Neural progenitor cell (in vitro differentiated cells): ENCODE data around the gene CGN.

ENCODE experiments used
- CTCF ChIP-seq: fragments of 200-600 bp; sonication (generic); IDR thresholded peaks from 2 replicates; pipeline ENCODE4 v1.5.1; 2017; ENCODE audit warnings: antibody characterized with exemption, mild to moderate bottlenecking
- EZH2 ChIP-seq: fragments of 200-600 bp; sonication (generic); IDR thresholded peaks from 2 replicates; pipeline ENCODE4 v1.6.1; 2017; ENCODE audit warnings: antibody characterized with exemption, mild to moderate bottlenecking, moderate library complexity
- EZH2phosphoT487 ChIP-seq: fragments of 200-600 bp; sonication (generic); IDR thresholded peaks from 2 replicates; pipeline ENCODE4 v1.6.1; 2017; ENCODE audit warnings: antibody characterized with exemption

GRCh38 chr1:151504252-151504651, 6.9 kb upstream of the CGN start:
- no peak for TF ChIP-seq CTCF
- no peak for TF ChIP-seq EZH2
- TF ChIP-seq EZH2phosphoT487 = no peak
